ENCODE results near the gene CTNNBL1. TPM values are rescaled to one million over a fixed set of nuclear protein-coding genes. Genes with fewer than 3 reads are reported as not detected.

The CTNNBL1 gene
- total and polyA plus RNA-seq, 4 donors = 27.7 to 41.9 (median 38.2) TPM

DNA sequence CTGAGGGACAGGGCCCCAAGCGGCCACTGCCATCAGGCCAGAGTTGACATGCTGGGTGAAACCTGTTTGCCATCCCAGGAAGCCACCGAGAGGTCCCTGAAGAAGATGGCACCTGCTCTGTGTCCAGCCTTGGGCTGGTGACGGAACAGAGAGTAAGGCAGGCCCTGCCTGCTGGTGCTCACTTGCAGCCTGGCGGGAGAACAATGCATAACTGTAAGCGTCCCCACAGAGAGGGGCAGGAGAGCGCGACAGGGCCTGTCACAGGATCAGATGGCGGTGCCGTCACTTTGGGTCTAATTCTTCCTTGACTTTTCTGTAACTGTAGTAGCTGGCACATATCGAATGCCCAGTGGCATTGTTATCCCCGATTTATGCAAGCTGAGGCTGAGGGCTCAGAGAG lies 180.1 kb downstream of the CTNNBL1 start:
- 86% methylated on average over 11 of the region's 11 CpGs for WGBS (ENCODE audit: insufficient coverage)
- Histone ChIP-seq H3K36me3 (ENCODE audit: control insufficient read depth, insufficient read depth, low read length) (peaks cover 54% of the 10 kb centered on the region), H3K9me3 (ENCODE audit: control insufficient read depth, insufficient read depth, low read length) (no peaks in the 10 kb centered on the region), H3K4me3 (ENCODE audit: low read depth, low read length) (no peak overlapping the region), H3K4me1 (ENCODE audit: control insufficient read depth, insufficient read depth, low read length) (peaks cover 9% of the 10 kb centered on the region), H3K27ac (ENCODE audit: low read depth, low read length) (no peak overlapping the region), H3K27me3 (ENCODE audit: control insufficient read depth, insufficient read depth, low read length) (no peaks in the 10 kb centered on the region)
- DNase-seq (ENCODE audit: low read depth in 4 of 6, low spot score in 6 of 6) = no peak

DNA sequence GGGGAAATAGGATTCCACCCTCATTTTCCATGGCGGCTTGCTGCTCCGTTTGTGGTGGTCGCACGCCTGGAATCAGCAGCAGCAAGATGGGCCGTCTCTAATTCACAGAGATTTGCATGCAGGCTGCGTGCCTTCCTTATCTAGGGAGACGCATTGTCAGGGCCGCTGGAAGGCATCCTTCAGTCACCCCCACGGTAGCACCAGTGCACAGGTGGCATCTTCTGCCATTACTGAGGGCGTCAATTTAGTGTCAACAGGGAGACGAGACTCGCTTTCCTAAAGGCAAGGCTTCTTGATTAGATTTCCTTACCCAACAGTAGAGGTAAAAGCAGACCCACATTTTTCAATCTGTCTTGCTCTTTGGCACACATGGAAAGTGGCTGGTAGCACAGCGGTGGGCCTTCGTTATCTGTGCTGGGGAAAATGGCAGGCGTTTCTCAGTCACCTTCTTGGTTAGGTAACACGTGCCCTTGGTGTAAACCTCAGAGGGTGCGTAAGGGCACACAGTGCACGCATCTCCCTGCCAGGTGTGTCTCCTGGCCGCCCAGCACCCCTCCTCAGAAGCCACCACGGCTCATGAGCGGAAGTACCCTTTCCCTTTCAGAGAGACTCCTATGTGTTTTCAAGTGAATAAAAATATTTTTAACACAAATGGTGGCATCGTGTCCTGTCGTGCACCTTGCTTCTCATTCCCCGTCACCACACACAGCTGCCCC lies 181.8 kb downstream of the CTNNBL1 start:
- Histone ChIP-seq H3K9me3 (ENCODE audit: control insufficient read depth, insufficient read depth, low read length) (no peaks in the 10 kb centered on the region), H3K27me3 (ENCODE audit: control insufficient read depth, insufficient read depth, low read length) (no peaks in the 10 kb centered on the region), H3K4me3 (ENCODE audit: low read depth, low read length) (no peak overlapping the region), H3K27ac (ENCODE audit: low read depth, low read length) (no peak overlapping the region), H3K4me1 (ENCODE audit: control insufficient read depth, insufficient read depth, low read length) (peaks cover 17% of the 10 kb centered on the region), H3K36me3 (ENCODE audit: control insufficient read depth, insufficient read depth, low read length) (peaks cover 42% of the 10 kb centered on the region)
- WGBS (ENCODE audit: insufficient coverage) = 77% methylated on average over 17 of the region's 24 CpGs
- peak in 1 of 6 donors; percentile 73 for DNase-seq (ENCODE audit: low read depth in 4 of 6, low spot score in 6 of 6)

DNA sequence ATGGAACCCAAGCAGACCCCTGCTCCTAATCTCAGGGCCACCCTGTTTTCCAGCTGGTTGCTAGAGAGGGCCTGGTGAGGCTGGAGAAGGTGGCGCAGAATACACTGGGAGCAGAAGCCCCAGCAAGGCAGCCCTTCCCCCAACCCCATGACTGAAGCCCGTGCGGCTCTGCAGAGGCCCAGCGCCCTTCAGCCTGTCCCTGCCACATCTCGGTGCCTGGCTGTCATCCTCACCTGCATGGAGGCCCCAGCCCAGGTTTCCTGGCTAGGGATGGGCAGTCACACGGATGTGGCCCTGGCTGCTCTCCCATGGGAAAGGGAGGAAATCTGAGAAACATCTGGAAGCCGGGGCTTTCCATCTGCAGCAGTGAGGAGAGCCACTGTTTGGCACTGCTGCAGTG lies 183.0 kb downstream of the CTNNBL1 start:
- no peak for DNase-seq (ENCODE audit: low read depth in 4 of 6, low spot score in 6 of 6)
- H3K36me3 ChIP-seq (ENCODE audit: control insufficient read depth, insufficient read depth, low read length) = peaks cover 34% of the 10 kb centered on the region
- no peaks in the 10 kb centered on the region for H3K27me3 ChIP-seq (ENCODE audit: control insufficient read depth, insufficient read depth, low read length)
- H3K4me3 ChIP-seq (ENCODE audit: low read depth, low read length) = no peak overlapping the region
- WGBS (ENCODE audit: insufficient coverage) = 76% methylated on average over 6 of the region's 7 CpGs
- H3K9me3 ChIP-seq (ENCODE audit: control insufficient read depth, insufficient read depth, low read length) = no peaks in the 10 kb centered on the region
- H3K4me1 ChIP-seq (ENCODE audit: control insufficient read depth, insufficient read depth, low read length) = peaks cover 27% of the 10 kb centered on the region
- no peak overlapping the region for H3K27ac ChIP-seq (ENCODE audit: low read depth, low read length)

DNA sequence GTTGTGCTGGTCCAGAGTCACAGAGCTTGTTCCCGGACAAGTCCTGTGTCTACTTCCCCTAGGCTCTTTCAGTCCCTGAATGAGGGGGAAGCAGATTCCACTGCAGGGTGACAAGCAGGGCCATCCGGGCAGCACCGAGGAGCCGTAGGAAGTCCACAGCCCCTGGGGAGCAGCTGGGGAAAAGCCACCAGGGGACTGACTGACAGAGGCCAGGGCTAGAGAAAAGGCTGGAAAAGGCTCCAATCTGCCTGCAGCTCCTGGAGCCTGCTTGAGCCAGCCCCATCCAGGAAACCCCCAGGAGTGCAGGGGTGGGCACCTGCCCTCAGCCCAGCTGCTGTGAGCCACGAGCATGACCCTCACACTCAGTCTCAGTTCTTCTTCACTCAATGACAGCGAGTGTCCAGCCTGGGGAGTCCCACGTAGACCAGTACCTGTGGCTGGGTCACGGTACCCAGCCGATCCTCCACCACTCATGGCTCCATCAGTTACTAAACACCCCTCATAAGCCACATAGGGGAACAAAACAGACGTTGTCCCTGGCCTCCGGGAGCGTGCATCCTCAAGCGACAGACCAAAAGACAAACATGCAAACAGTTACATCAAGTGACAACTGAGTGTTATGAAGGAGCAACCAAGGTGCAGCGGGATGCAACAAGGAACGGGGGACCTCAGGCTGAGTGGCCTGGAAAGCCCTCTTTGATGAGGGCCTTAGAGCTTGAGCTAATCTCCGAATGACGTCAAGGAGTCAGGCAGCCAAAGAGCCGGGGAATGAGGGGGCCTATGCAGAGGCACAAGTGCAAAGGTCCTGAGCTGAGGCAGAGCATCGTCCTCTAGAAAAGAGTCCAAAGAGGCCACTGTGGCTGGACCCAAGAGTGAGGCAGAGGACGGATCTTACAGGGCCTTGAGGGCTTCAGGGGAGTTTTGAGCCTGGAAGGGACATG lies 184.3 kb downstream of the CTNNBL1 start:
- Histone ChIP-seq H3K4me1 (ENCODE audit: control insufficient read depth, insufficient read depth, low read length) (peaks cover 31% of the 10 kb centered on the region), H3K36me3 (ENCODE audit: control insufficient read depth, insufficient read depth, low read length) (peaks cover 21% of the 10 kb centered on the region)

DNA sequence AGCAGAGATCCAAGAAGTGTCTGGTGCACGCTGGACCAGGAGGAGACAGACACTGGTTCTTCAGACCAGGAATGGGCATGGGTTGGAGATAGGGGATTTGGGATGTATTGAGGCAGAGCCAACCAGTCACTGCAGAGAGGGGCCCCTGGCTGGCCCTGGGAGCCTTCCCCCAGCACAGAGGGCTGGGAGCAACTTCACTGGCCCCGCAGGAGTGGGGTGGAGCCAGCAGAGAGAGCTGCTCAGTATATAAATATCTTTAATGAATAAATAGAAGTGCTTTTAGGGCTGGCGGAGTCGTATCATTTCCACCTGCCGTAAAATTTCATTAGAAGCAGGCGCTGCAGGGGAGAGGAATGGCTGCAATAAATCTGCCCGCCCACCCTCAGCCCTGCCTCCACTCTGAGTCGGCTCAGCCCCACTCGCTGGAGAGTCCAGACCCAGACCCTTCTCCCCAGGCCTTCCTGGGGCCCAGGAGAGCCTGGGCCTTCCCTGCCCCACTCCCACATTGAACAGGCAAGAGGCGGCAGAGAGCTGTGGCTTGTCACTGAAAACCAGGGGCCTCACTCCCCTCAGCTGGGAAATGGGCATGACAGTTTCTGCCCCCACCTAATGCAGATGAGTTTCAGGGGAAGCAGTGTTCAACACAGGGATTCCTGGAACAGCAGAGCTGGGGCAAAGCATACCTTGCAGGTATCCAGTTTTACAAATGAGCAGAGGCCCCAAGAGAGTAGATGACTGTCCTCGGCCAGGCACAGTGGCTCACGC lies 185.2 kb downstream of the CTNNBL1 start:
- Histone ChIP-seq H3K27me3 (ENCODE audit: control insufficient read depth, insufficient read depth, low read length) (no peaks in the 10 kb centered on the region), H3K36me3 (ENCODE audit: control insufficient read depth, insufficient read depth, low read length) (peaks cover 15% of the 10 kb centered on the region), H3K27ac (ENCODE audit: low read depth, low read length) (no peak overlapping the region), H3K4me1 (ENCODE audit: control insufficient read depth, insufficient read depth, low read length) (peaks cover 37% of the 10 kb centered on the region), H3K4me3 (ENCODE audit: low read depth, low read length) (no peak overlapping the region), H3K9me3 (ENCODE audit: control insufficient read depth, insufficient read depth, low read length) (no peaks in the 10 kb centered on the region)
- 70% methylated on average over 10 of the region's 12 CpGs for WGBS (ENCODE audit: insufficient coverage)
- peak in 1 of 6 donors; percentile 86 for DNase-seq (ENCODE audit: low read depth in 4 of 6, low spot score in 6 of 6)

More for the DNA sequence above, 184.3 kb downstream of the CTNNBL1 start:
- no peaks in the 10 kb centered on the region for H3K27me3 ChIP-seq (ENCODE audit: control insufficient read depth, insufficient read depth, low read length)
- no peak overlapping the region for H3K27ac ChIP-seq (ENCODE audit: low read depth, low read length)
- WGBS (ENCODE audit: insufficient coverage) = 89% methylated on average over 19 of the region's 20 CpGs
- no peak for DNase-seq (ENCODE audit: low read depth in 4 of 6, low spot score in 6 of 6)
- H3K9me3 ChIP-seq (ENCODE audit: control insufficient read depth, insufficient read depth, low read length) = no peaks in the 10 kb centered on the region
- H3K4me3 ChIP-seq (ENCODE audit: low read depth, low read length) = no peak overlapping the region

DNA sequence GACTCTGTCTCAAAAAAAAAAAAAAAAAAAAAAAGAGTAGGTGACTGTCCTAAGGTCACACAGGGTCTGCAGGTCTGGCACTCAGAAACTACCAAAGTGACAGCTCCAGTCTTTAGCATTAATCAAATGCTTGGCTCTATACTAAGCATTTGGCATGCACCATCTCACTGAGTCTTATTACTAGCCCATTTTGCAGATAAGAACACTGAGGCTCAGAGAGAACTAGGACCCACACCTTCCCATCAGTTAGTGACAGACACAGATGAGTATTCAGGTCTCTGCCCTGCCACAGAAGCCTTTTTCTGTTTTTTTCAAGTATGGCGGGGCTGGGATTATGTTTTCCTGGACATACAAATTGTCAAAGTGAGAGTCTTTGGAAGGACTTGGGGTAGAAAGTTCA lies 186.0 kb downstream of the CTNNBL1 start:
- 78% methylated on average over 1 of the region's 1 CpG for WGBS (ENCODE audit: insufficient coverage)
- no peak overlapping the region for H3K4me3 ChIP-seq (ENCODE audit: low read depth, low read length)

DNA sequence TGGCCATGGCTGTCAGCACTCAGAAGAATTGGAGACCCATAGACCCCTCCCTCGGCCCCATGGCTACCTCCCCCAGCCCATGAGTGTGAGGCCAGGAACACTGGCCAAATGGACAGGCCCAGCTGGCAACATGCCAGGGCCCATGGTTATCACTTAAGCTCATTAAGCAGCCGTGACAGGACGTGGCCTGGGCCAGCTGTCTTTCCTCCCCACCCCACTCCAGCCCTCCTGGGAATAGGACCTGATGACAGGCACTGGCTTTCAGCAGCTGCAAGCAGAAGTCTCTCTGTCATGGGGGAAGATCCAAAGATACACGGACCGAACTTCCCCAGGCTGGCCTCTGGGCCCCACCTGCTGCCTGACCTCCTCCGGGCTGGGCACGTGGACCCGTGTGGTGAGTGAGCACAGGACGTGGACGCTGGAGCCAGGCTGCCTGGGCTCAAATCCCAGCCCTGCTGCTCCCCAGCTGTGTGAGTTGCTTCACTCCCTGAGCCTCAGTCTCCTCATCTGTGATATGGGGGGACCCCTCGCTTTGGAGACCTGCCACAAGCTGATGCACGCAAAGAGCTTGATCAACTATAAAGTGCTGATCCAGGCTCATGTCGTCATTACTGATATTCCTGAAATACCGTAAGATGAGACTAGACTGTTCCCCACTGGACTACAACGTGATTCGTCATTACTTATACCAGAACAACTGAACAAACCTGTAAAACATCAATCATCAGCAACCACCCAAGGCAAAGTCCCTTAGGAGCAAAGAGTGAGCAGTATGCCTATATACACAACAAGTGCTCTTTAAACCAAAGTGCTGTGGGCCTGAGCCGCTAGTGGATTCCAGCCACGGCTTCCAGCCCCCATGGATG lies 187.1 kb downstream of the CTNNBL1 start:
- no peak overlapping the region for H3K4me3 ChIP-seq (ENCODE audit: low read depth, low read length)
- H3K36me3 ChIP-seq (ENCODE audit: control insufficient read depth, insufficient read depth, low read length) = peaks cover 3% of the 10 kb centered on the region
- peaks cover 41% of the 10 kb centered on the region for H3K4me1 ChIP-seq (ENCODE audit: control insufficient read depth, insufficient read depth, low read length)
- H3K27me3 ChIP-seq (ENCODE audit: control insufficient read depth, insufficient read depth, low read length) = no peaks in the 10 kb centered on the region
- no peak overlapping the region for H3K27ac ChIP-seq (ENCODE audit: low read depth, low read length)
- peak in 1 of 6 donors; percentile 56 for DNase-seq (ENCODE audit: low read depth in 4 of 6, low spot score in 6 of 6)
- H3K9me3 ChIP-seq (ENCODE audit: control insufficient read depth, insufficient read depth, low read length) = no peaks in the 10 kb centered on the region
- WGBS (ENCODE audit: insufficient coverage) = 61% methylated on average over 16 of the region's 18 CpGs

More for the DNA sequence above, 186.0 kb downstream of the CTNNBL1 start:
- peaks cover 37% of the 10 kb centered on the region for H3K4me1 ChIP-seq (ENCODE audit: control insufficient read depth, insufficient read depth, low read length)
- no peaks in the 10 kb centered on the region for H3K27me3 ChIP-seq (ENCODE audit: control insufficient read depth, insufficient read depth, low read length)
- peaks cover 7% of the 10 kb centered on the region for H3K36me3 ChIP-seq (ENCODE audit: control insufficient read depth, insufficient read depth, low read length)
- H3K9me3 ChIP-seq (ENCODE audit: control insufficient read depth, insufficient read depth, low read length) = no peaks in the 10 kb centered on the region
- H3K27ac ChIP-seq (ENCODE audit: low read depth, low read length) = no peak overlapping the region
- no peak for DNase-seq (ENCODE audit: low read depth in 4 of 6, low spot score in 6 of 6)

DNA sequence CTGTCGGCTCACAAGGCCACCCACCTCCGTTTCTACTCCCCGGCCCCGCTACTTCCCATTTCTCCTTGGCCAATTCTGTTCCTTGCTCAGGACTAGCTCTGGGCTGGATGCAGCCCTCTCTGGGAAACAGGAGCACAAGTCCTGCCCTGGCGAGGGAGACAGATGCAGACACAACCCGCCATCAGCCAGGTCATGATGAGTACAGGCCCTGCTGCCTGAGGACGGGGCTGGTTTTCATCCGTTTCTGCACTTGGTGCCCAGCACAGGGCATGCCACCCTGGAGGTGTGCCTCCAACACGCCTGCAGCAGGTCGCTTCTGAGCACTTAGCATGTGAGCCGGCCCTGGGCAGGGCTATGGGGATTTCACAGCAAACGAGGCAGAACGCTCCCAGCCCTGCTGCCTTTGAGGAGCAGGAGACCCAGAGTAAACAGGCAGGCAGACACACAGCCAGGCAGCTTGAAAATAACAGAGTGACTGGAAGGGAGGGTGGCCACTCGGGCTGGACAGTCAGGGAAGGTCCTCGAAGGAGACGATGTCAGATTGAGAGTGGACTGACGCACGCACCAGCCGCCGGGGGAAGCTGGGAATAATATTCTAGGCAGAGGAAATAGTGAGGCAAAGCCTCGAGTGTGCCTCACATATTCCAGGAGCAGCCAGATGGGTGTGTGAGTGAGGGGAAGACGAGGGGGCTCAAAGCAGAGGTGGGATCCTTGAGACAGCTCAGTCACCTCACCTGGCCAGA lies 187.9 kb downstream of the CTNNBL1 start:
- no peak overlapping the region for H3K4me3 ChIP-seq (ENCODE audit: low read depth, low read length)
- DNase-seq (ENCODE audit: low read depth in 4 of 6, low spot score in 6 of 6) = no peak
- H3K27me3 ChIP-seq (ENCODE audit: control insufficient read depth, insufficient read depth, low read length) = no peaks in the 10 kb centered on the region
- WGBS (ENCODE audit: insufficient coverage) = 75% methylated on average over 21 of the region's 22 CpGs
- H3K36me3 ChIP-seq (ENCODE audit: control insufficient read depth, insufficient read depth, low read length) = peaks cover 2% of the 10 kb centered on the region
- peaks cover 48% of the 10 kb centered on the region for H3K4me1 ChIP-seq (ENCODE audit: control insufficient read depth, insufficient read depth, low read length)
- no peaks in the 10 kb centered on the region for H3K9me3 ChIP-seq (ENCODE audit: control insufficient read depth, insufficient read depth, low read length)
- no peak overlapping the region for H3K27ac ChIP-seq (ENCODE audit: low read depth, low read length)

Data from spinal cord (tissue), 10 donors.